Pancreas (tissue), 10 donors: ENCODE results near the gene PSORS1C2. TPM values are rescaled to one million over a fixed set of nuclear protein-coding genes. Genes with fewer than 3 reads are reported as not detected.
"Not testable (repeated sequence)": the region's sequence is repeated elsewhere in the genome, so short reads cannot be mapped to it uniquely, and the experiment has no call there.

Experiments
- ATAC-seq, 4 donors: fragments of 200-7000 bp; cut with Tn5 transposase; one replicate each; pipeline versions ENCODE4 v1.8.0 to v1.9.1; 2020; ENCODE audit warnings: mild to moderate bottlenecking in 4 of 4, moderate library complexity in 4 of 4
- DNase-seq, 6 donors: peaks; one replicate each; pipeline ENCODE4 v3.0.0-alpha.2; 2020
- FAIRE-seq: peaks from 2 replicates; lab custom pipeline; 2012; peaks lifted over from hg19 to GRCh38; lab: Jason Lieb, UNC
- H3K27ac ChIP-seq, 4 donors: fragments of 200-600 bp; sonication (generic); 1 replicate in 3 of 4; 2 replicates in 1 of 4; pipeline versions ENCODE4 v1.5.0 to v1.8.0; 2020
- H3K27me3 ChIP-seq, 4 donors: fragments of 200-600 bp; one replicate each; pipeline ENCODE4 v1.8.0; 2021
- H3K36me3 ChIP-seq, 3 donors: fragments of 200-600 bp; sonication (generic) in 1 of 3; one replicate each; pipeline versions ENCODE4 v1.5.0 to v1.8.0; 2020 to 2021
- H3K4me1 ChIP-seq, 3 donors: fragments of 200-600 bp; one replicate each; pipeline ENCODE4 v1.8.0; 2021
- H3K4me3 ChIP-seq, 4 donors: fragments of 200-600 bp; sonication (generic) in 2 of 4; one replicate each; pipeline versions ENCODE4 v1.5.0 to v1.8.0; 2020 to 2021
- H3K9me3 ChIP-seq, 4 donors: fragments of 200-600 bp; one replicate each; pipeline ENCODE4 v1.8.0; 2021
- WGBS, 2 donors: extraction: QIAGEN DNeasy Blood & Tissue Kit; methylation state at CpG; one replicate each; pipeline ENCODE4 v1.1.7; 2013; 5-methylcytosine and 5-hydroxymethylcytosine counted together
- intact Hi-C, 3 donors: fragments of 100-400 bp; cut with DNase I; formaldehyde crosslinking; loops; one replicate each; pipeline versions ENCODE4 v1.11.1 to v1.14.2; 2022
- polyA plus RNA-seq, 2 donors: library from polyadenylated mRNA; stranded (reverse); fragments of 200-250 nt; gene quantifications; one replicate each; pipeline ENCODE4 v1.2.3, GENCODE V29; 2013
- total RNA-seq, 6 donors: library from RNA; stranded (reverse); fragmentation: NEBNext Ultra II Directional in 4 of 6; extraction: Animal tissue kit (Norgen Biotek cat#: 25700) in 4 of 6; gene quantifications; one replicate each; pipeline versions ENCODE4 v1.2.1 to v1.2.4, GENCODE V29; 2021 to 2023
- TF ChIP-seq, protein P1 (sequence below), 4 donors: fragments of 200-600 bp; sonication (generic) in 3 of 4; IDR thresholded peaks; one replicate each; pipeline versions ENCODE4 v1.5.0 to v1.8.0; 2021; ENCODE audit warnings: antibody characterized with exemption in 4 of 4
- donor health status: healthy with polysubstance abuse.
- donor health status: DM: no; HTN: no; CAD: no; lungs with moderate emphysema.
- donor health status: DM: no; HTN: no; CAD: no.
- donor health status: control.
- donor health status: control.
- donor health status: Bipolar disorder and iron deficiency.
- donor health status: DM: yes; HTN: yes; CAD: no.
- donor health status: DM: no; HTN: no; CAD: no.
- donor health status: DM: no; HTN: no; CAD: no.
- donor health status: DM: yes; HTN: yes; CAD: no.

The PSORS1C2 gene
- total RNA-seq (not detected), polyA plus RNA-seq (not detected)

DNA sequence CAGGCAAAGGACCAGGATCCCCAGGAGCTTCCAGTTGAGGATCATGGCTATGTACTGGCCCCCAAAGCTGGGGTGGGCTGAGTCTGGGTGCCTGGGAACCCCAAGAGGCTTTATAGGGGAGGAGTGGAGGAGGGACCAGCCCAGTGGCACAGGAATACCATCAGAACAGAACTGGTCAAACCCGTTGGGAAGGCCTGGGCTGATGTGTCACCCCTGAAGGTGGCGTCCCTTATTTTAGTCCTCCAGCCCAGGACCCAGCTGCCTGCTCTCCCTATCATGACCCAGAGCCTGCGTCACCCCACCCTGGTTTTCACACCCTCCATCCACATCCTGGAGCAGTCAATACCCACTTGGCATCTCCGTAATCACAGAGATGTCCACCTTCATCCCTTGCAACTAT lies at the start of gene PSORS1C2:
Gene PSORS1C2, minus strand, starts transcription at position 85 of the 400 bp plus-strand sequence. Its CDS starts 40 bp downstream, at position 45.
- ATAC-seq (no peak), FAIRE-seq (no peak), DNase-seq (no peak)
- H3K27ac ChIP-seq, result no peak within 1 kb of the TSS
- no peak within 1 kb of the TSS for H3K4me3 ChIP-seq
- WGBS, 2 donors, result 77% methylated on average over 4 of the region's 4 CpGs
- no peaks in the 10 kb centered on the region for H3K9me3 ChIP-seq
- H3K27me3 ChIP-seq, result no peaks in the 10 kb centered on the region
- H3K4me1 ChIP-seq, result no peaks in the 10 kb centered on the region
- H3K36me3 ChIP-seq, result no peaks in the 10 kb centered on the region
- intact Hi-C loops, result loop anchor here in 2 of 3 donors (2.0 to 5.0 kb wide), 2 partner anchors 54 to 238 kb away; no protein-coding TSS in a partner anchor
- TF ChIP-seq, protein P1, sequence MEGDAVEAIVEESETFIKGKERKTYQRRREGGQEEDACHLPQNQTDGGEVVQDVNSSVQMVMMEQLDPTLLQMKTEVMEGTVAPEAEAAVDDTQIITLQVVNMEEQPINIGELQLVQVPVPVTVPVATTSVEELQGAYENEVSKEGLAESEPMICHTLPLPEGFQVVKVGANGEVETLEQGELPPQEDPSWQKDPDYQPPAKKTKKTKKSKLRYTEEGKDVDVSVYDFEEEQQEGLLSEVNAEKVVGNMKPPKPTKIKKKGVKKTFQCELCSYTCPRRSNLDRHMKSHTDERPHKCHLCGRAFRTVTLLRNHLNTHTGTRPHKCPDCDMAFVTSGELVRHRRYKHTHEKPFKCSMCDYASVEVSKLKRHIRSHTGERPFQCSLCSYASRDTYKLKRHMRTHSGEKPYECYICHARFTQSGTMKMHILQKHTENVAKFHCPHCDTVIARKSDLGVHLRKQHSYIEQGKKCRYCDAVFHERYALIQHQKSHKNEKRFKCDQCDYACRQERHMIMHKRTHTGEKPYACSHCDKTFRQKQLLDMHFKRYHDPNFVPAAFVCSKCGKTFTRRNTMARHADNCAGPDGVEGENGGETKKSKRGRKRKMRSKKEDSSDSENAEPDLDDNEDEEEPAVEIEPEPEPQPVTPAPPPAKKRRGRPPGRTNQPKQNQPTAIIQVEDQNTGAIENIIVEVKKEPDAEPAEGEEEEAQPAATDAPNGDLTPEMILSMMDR (IDR thresholded peaks at IDR 0.05), result no peak

- Histone ChIP-seq H3K4me1 (peaks cover 13 to 30% (median 14%) of the 10 kb centered on the region in 3 donors), H3K27me3 (no peaks in the 10 kb centered on the region), H3K9me3 (no peaks in the 10 kb centered on the region), H3K4me3 (no peak overlapping the region), H3K27ac (peak overlapping the region; percentile 88 to 98 (median 94)), H3K36me3 (no peaks in the 10 kb centered on the region)
- TF ChIP-seq, protein P1 (IDR thresholded peaks at IDR 0.05), result no peak
- intact Hi-C loops, result no loop called here
- FAIRE-seq (peak; percentile 29), ATAC-seq (peak; percentile 79 to 86 (median 82)), DNase-seq (peak in 2 of 6 donors; percentile 57 to 64)
- WGBS, 2 donors, result 25 to 30% methylated on average over 5 of the region's 5 CpGs
These were observed 48.9 kb upstream of the PSORS1C2 start for GRCh38 chr6:31187780-31188194.

- FAIRE-seq (no peak), ATAC-seq (peak; percentile 30 to 60 (median 44)), DNase-seq (peak; percentile 70 to 89 (median 82))
- TF ChIP-seq, protein P1 (IDR thresholded peaks at IDR 0.05), result no peak
- Histone ChIP-seq H3K4me3 (peak overlapping the region in 3 of 4 donors; percentile 28 to 56 (median 44)), H3K27me3 (no peaks in the 10 kb centered on the region), H3K27ac (peak overlapping the region; percentile 88 to 98 (median 94)), H3K36me3 (no peaks in the 10 kb centered on the region), H3K9me3 (no peaks in the 10 kb centered on the region), H3K4me1 (peaks cover 13 to 33% (median 14%) of the 10 kb centered on the region in 3 donors)
- WGBS, 2 donors, result 10 to 18% methylated on average over 24 of the region's 24 CpGs
- intact Hi-C loops, result no loop called here
These were observed 47.3 kb upstream of the PSORS1C2 start for GRCh38 chr6:31186052-31186734.

DNA sequence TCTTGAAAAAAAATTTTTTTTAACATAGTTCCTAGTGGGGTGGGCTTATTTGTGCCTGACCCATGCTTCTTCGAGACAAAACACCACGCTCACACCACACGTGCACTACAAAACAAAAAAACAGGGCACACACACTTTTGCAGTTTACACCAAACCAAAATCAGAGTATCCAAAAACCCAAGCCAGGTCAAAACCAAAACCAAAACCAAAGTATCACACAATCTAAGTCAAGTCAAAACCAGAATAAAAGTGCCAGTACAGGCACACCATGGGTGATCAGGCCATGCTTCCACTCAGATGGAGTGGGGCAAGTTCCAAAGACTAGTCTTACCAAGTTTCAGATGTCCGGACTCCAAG lies 46.8 kb upstream of the PSORS1C2 start:
- peak in 1 of 4 donors; percentile 3 for ATAC-seq
- H3K9me3 ChIP-seq, intact Hi-C loops, H3K36me3 ChIP-seq, H3K27me3 ChIP-seq, DNase-seq, FAIRE-seq: not testable (repeated sequence)
- H3K27ac ChIP-seq, result peak overlapping the region; percentile 88 to 98 (median 94)
- peak overlapping the region in 3 of 4 donors; percentile 28 to 56 (median 44) for H3K4me3 ChIP-seq
- peaks cover 13 to 33% (median 14%) of the 10 kb centered on the region in 3 donors for H3K4me1 ChIP-seq
- WGBS, 2 donors, result 13 to 26% methylated on average over 4 of the region's 4 CpGs

DNA sequence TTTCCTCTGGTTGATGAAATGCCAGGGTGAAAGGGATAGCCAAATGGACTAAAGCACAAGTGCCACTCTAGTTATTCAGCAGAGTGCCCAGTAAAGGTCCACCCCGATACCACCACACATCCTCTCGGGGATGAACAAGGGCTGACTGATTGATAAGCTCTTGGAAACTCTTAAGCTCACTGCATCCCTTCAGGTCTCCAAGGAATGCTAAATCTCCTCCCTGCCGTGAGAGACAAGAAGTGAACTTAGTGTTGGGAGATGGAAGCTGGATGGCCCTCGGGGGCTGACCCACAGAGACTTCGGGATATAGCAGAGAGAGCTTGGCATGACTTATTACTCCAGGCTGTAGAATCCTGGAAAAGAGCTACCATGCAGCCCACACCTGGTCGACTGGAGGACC lies 45.0 kb upstream of the PSORS1C2 start:
- DNase-seq, result peak in 2 of 6 donors; percentile 10 to 37
- ATAC-seq, FAIRE-seq, H3K27me3 ChIP-seq, intact Hi-C loops, H3K9me3 ChIP-seq, H3K36me3 ChIP-seq: not testable (repeated sequence)
- 54% methylated on average over 6 of the region's 6 CpGs for WGBS, 2 donors
- Histone ChIP-seq H3K4me1 (peaks cover 13 to 31% (median 18%) of the 10 kb centered on the region in 3 donors), H3K4me3 (peak overlapping the region in 2 of 4 donors; percentile 28 to 56), H3K27ac (peak overlapping the region in 1 of 4 donors; percentile 98)

- Histone ChIP-seq H3K27ac (peak overlapping the region in 1 of 4 donors; percentile 98), H3K4me3 (peak overlapping the region in 2 of 4 donors; percentile 28 to 56), H3K4me1 (peaks cover 13 to 28% (median 17%) of the 10 kb centered on the region in 3 donors)
- ATAC-seq, intact Hi-C loops, H3K9me3 ChIP-seq, H3K36me3 ChIP-seq, H3K27me3 ChIP-seq, FAIRE-seq: not testable (repeated sequence)
- peak in 1 of 6 donors; percentile 15 for DNase-seq
- 20 to 27% methylated on average over 2 of the region's 2 CpGs for whole genome bisulfite sequencing, 2 donors
These were observed 44.4 kb upstream of the PSORS1C2 start for GRCh38 chr6:31183287-31183686.
